NCI-H2107 treated with DMSO at 0.1 percent for 48 hours (cell line): ENCODE results near the gene CRTAC1.

Source experiments
- DNase-seq: peaks from one replicate; lab custom pipeline; 2025; ENCODE audit not compliant: unreplicated experiment; lab: John Stamatoyannopoulos, UW

Gene CRTAC1

GRCh38 chr10:97901381-97901780, 129.0 kb downstream of the CRTAC1 start:
- no peak for DNase-seq

GRCh38 chr10:97898429-97898828, 132.0 kb downstream of the CRTAC1 start:
- DNase-seq: no peak

GRCh38 chr10:97896756-97897358, 133.6 kb downstream of the CRTAC1 start:
- DNase-seq: no peak

- no peak for DNase-seq
Observed at GRCh38 chr10:97895915-97896314, 134.5 kb downstream of the CRTAC1 start.

- no peak for DNase-seq
Observed at GRCh38 chr10:97895084-97895483, 135.3 kb downstream of the CRTAC1 start.

GRCh38 chr10:97894092-97894491, 136.3 kb downstream of the CRTAC1 start:
- no peak for DNase-seq

- no peak for DNase-seq
Observed at GRCh38 chr10:97892939-97893338, 137.5 kb downstream of the CRTAC1 start.

- no peak for DNase-seq
Observed at GRCh38 chr10:97892506-97892905, 137.9 kb downstream of the CRTAC1 start.

GRCh38 chr10:97891497-97892167, 138.8 kb downstream of the CRTAC1 start:
- no peak for DNase-seq

- DNase-seq: no peak
Observed at GRCh38 chr10:97889461-97890265, 140.8 kb downstream of the CRTAC1 start.

- peak; percentile 21 for DNase-seq
Observed at GRCh38 chr10:97888641-97889262, 141.7 kb downstream of the CRTAC1 start.

- DNase-seq: no peak
Observed at GRCh38 chr10:97888134-97888533, 142.3 kb downstream of the CRTAC1 start.

- no peak for DNase-seq
Observed at GRCh38 chr10:97887399-97887798, 143.0 kb downstream of the CRTAC1 start.

- DNase-seq: no peak
Observed at GRCh38 chr10:97886286-97886685, 144.1 kb downstream of the CRTAC1 start.

- DNase-seq: no peak
Observed at GRCh38 chr10:97883092-97883485, 147.3 kb downstream of the CRTAC1 start.

GRCh38 chr10:97882142-97883091, 148.0 kb downstream of the CRTAC1 start:
- DNase-seq: no peak

GRCh38 chr10:97880109-97880508, 150.3 kb downstream of the CRTAC1 start:
- no peak for DNase-seq

- DNase-seq: no peak
Observed at GRCh38 chr10:97879241-97879640, 151.2 kb downstream of the CRTAC1 start.

GRCh38 chr10:97876402-97876801, 154.0 kb downstream of the CRTAC1 start:
- no peak for DNase-seq

GRCh38 chr10:97875391-97875790, 155.0 kb downstream of the CRTAC1 start:
- DNase-seq: no peak

- no peak for DNase-seq
Observed at GRCh38 chr10:97874332-97874731, 156.1 kb downstream of the CRTAC1 start.
